Mucosa of stomach (tissue), 1 donor: Measurements from ENCODE around the gene MSRB1.

Experiments used
- H3K27me3 ChIP-seq: one replicate; pipeline ENCODE4 v1.7.0; 2013; ENCODE audit warnings: mild to moderate bottlenecking, low read length; ENCODE audit not compliant: control insufficient read depth, insufficient read depth
- H3K36me3 ChIP-seq: one replicate; pipeline ENCODE4 v1.7.0; 2013; ENCODE audit warnings: low read length; ENCODE audit not compliant: control insufficient read depth, insufficient read depth
- H3K4me1 ChIP-seq: one replicate; pipeline ENCODE4 v1.7.0; 2013; ENCODE audit warnings: mild to moderate bottlenecking, low read length; ENCODE audit not compliant: control insufficient read depth, insufficient read depth
- H3K4me3 ChIP-seq: one replicate; pipeline ENCODE4 v1.7.0; 2013; ENCODE audit warnings: low read length
- H3K9ac ChIP-seq: one replicate; pipeline ENCODE4 v1.7.0; 2013; ENCODE audit warnings: mild to moderate bottlenecking, low read length, moderate library complexity
- H3K9me3 ChIP-seq: one replicate; pipeline ENCODE4 v1.7.0; 2013; ENCODE audit warnings: mild to moderate bottlenecking, low read length, moderate library complexity; ENCODE audit not compliant: control insufficient read depth
- donor health status: Pancreatic carcinoma.

Gene MSRB1

DNA sequence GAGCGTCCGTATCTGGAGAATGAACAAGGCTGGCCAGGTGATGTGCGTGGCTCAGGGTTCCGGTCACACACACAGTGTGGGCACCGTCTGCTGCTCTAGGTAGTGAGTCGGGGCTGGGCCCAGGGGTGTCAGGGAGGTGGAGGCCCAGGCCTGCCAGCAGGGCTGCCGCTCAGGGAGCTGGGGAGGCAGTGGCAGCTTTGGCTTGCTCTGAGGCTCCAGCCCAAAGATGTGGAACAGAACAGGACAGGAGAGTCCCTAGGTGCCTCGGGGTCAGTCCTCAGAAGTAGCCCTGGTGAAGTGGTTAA is 33.2 kb upstream of the MSRB1 start:
- Histone ChIP-seq H3K27me3 (peaks cover 16% of the 10 kb centered on the region), H3K4me1 (peaks cover 38% of the 10 kb centered on the region), H3K9ac (no peak overlapping the region), H3K4me3 (no peak overlapping the region), H3K36me3 (peaks cover 14% of the 10 kb centered on the region), H3K9me3 (no peaks in the 10 kb centered on the region)

DNA sequence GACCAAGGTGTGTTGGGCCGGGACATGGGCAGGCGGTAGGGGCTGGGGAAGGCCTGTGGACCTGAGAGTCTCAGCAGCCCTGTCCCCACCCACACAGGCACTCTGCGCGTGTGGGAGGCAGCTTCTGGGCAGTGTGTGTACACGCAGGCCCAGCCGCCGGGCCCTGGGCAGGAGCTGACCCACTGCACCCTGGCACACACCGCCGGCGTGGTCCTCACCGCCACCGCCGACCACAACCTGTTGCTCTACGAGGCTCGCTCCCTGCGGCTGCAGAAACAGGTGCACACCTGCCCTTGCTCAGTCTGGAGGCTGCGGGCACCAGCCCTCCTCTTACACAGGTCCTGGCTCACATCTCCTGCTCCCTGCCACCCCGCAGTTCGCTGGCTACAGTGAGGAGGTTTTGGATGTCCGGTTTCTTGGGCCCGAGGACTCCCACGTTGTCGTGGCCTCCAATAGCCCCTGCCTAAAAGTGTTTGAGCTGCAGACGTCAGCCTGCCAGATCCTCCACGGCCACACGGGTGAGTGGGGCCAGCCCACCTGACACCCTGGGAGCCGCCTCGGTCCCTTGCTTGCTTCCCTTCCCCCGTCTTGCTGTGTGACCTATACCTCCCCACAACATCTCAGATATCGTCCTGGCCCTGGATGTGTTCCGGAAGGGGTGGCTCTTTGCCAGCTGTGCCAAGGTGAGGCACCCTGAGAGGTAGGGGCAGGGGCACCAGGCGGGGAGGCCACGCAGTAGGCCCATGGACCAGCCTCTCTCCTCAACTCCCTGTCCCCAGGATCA is 32.6 kb upstream of the MSRB1 start:
- Histone ChIP-seq H3K9me3 (no peaks in the 10 kb centered on the region), H3K4me3 (no peak overlapping the region), H3K4me1 (peaks cover 36% of the 10 kb centered on the region), H3K27me3 (peaks cover 10% of the 10 kb centered on the region), H3K36me3 (peaks cover 14% of the 10 kb centered on the region), H3K9ac (no peak overlapping the region)

DNA sequence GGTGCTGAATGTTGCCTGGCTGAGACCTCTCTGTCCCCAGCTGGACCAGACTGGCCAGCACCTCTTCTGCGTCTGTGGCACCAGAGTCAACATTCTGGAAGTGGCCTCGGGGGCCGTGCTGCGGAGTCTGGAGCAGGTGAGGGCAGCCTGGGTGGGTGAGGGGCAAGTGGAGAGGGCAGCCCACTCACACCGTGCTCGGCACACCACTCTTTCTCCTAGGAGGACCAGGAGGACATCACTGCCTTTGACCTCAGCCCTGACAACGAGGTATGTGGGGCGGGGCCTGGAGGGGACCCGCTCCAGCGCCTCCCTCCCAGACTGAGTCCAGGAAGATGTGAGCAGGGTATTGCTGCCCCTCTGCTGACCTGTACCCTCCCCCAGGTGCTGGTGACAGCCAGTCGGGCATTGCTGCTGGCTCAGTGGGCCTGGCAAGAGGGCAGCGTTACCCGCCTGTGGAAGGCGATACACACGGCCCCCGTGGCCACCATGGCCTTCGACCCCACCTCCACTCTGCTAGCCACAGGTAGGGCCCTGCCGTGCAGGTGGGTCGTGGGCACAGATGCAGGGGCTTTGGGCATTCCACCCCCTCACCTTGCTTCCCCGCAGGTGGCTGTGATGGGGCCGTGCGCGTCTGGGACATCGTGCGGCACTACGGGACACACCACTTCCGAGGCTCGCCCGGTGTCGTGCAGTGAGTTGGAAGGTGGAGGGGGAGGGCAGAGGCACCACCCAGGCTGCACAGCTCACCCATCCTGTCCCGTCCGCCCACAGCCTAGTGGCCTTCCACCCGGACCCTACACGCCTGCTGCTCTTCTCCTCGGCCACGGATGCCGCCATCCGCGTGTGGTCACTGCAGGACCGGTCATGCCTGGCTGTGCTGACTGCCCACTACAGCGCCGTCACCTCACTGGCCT is 31.4 kb upstream of the MSRB1 start:
- no peak overlapping the region for H3K9ac ChIP-seq
- no peaks in the 10 kb centered on the region for H3K9me3 ChIP-seq
- peaks cover 14% of the 10 kb centered on the region for H3K36me3 ChIP-seq
- peaks cover 24% of the 10 kb centered on the region for H3K4me1 ChIP-seq
- H3K27me3 ChIP-seq, result peaks cover 3% of the 10 kb centered on the region
- H3K4me3 ChIP-seq, result no peak overlapping the region

DNA sequence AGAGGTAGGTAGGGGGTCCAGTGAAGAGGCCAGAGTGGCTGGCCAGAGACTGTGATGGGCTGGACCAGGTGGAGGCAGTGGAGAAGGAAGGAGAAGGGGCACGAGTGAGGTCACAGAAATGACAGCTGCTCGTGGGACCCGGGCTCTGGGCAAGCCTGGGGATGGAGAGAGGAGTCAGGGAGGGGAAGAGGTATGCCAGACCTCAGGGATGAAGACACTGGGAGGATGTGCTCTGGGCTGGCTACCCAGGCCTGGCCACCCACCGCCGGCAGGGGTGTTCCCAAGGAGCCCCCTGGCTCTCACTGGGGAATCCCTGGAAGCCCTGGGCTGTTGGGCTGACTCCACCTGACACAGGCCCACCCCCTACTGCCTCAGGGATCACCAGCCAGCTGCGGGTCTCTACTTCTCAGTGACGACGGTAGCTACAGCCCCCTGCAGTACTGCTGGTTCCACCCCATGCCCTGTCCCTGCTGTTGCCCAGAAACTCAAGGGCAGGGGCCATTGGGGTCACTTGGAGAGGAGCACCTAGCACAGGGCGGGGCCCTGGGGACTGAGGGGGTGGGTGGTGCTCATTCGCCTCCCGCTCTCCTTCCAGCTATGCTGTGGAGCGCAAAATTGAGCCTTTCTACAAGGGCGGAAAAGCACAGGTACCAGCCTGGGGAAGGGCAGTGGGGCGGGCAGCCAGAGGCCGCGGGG is 30.6 kb upstream of the MSRB1 start:
- Histone ChIP-seq H3K27me3 (no peaks in the 10 kb centered on the region), H3K4me3 (no peak overlapping the region), H3K36me3 (peaks cover 14% of the 10 kb centered on the region), H3K4me1 (peaks cover 21% of the 10 kb centered on the region), H3K9me3 (no peaks in the 10 kb centered on the region), H3K9ac (no peak overlapping the region)

DNA sequence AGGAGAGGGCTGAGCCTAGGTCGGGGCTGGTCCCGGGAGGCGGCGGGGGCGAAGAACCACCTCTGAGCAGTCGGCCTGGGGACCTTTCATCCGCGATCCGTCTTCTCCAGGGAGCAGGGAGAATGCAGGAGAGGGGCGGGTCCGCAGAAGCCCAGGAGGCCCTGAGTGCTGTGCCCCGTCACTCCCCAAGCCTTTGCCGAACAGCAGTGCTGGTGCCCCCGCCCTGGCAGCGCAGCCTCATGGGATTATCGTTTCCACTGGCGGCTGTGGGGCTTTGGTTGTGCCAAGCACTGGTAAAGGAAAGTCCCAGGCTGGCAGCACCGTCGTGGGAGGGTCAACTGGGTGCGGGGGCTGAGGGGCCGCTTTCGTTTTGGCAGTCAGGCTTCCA is 29.5 kb upstream of the MSRB1 start:
- peak overlapping the region; percentile 23 for H3K4me3 ChIP-seq
- no peaks in the 10 kb centered on the region for H3K27me3 ChIP-seq
- H3K4me1 ChIP-seq, result peaks cover 13% of the 10 kb centered on the region
- no peaks in the 10 kb centered on the region for H3K9me3 ChIP-seq
- peaks cover 14% of the 10 kb centered on the region for H3K36me3 ChIP-seq
- H3K9ac ChIP-seq, result peak overlapping the region; percentile 79

DNA sequence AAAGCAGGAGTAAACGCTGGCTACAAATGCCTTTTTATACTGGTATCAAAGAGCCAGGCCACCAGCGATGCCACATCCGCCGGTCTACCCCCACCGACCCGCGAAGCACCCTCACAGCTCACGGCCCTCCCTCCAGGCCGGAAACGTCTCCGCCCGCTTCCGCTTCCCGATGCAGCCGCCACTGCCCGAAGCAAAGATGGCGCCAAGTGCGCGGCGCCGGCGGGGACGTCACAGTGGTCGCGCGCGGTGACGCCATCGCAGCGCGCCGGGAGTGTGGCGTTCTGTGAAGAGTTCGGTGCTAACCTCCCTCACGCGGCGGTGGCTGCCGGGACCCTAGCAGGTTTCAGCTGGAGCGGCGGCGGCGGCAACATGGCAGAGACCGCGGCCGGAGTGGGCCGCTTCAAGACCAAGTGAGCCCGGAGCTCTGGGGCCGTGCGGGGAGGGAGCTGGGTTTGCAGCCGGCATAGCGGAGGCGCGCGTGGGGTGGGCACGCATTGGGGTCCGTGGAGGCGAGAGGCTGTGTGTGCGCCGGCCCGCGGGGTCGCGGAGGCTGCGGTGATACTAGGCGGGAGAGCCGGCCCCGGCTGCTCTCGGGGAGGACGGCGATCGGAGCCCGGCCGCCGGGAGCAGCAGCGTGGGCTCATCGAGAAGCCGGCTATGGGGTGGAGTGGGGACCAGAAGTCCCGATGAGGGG is 28.9 kb upstream of the MSRB1 start, which contains the start of gene TBL3:
Gene TBL3 (plus strand): TSS at position 258 of the 694 bp plus-strand sequence. CDS start 112 bp downstream, at position 370.
- Histone ChIP-seq H3K4me3 (peak within 1 kb of the TSS; percentile 23), H3K9ac (peak within 1 kb of the TSS; percentile 79), H3K4me1 (peaks cover 13% of the 10 kb centered on the region), H3K36me3 (peaks cover 11% of the 10 kb centered on the region), H3K27me3 (no peaks in the 10 kb centered on the region), H3K9me3 (no peaks in the 10 kb centered on the region)

DNA sequence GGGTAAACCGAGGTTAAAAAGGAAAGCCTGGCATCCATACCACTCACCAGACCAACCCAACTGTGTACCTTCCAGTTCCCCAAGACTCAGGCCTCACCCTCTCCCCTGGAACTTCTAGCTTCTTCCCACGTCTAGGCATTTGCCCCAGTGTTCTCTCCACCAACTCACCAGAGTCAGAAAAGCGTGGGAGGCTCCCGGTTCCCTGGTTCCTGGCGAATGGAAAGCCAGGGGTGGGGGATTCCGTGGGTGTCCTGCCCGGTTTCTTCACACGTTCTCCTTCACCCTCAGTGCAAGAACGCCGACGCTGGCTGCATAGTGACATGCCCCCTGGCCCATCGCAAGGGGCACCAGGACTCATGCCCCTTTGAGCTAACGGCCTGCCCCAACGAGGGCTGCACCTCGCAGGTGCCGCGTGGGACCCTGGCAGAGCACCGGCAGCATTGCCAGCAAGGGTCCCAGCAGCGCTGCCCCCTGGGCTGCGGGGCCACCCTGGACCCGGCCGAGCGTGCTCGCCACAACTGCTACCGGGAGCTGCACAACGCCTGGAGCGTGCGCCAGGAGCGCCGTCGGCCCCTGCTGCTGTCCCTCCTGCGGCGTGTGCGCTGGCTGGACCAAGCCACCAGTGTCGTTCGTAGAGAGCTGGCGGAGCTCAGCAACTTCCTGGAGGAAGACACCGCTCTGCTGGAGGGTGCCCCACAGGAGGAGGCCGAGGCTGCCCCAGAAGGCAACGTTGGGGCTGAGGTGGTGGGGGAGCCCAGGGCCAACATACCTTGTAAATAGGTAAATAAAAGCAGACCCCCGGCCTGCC is 25.4 kb upstream of the MSRB1 start:
- Histone ChIP-seq H3K9me3 (no peaks in the 10 kb centered on the region), H3K9ac (no peak overlapping the region), H3K27me3 (no peaks in the 10 kb centered on the region), H3K36me3 (no peaks in the 10 kb centered on the region), H3K4me1 (peaks cover 18% of the 10 kb centered on the region), H3K4me3 (no peak overlapping the region)

DNA sequence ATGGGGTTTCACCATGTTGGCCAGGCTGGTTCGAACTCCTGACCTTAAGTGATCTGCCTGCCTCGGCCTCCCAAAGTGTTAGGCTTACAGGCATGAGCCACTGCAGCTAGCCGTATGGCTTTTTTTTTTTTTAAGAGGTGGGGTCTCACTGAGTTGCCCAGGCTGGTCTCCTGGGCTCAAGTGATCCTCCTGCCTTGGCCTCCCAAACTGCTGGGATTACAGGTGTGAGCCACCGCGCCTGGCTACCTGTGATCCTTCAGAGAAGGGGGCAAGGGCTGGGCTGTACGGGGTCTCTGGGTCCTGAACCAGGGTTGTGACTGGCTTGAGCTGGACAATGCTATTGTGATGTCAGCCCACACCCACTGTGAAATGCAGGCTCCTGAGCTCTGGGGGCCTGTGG is 23.5 kb upstream of the MSRB1 start, which contains the start of gene RNF151:
Gene RNF151 (plus strand): TSS at position 397 of the 400 bp plus-strand sequence. CDS start 26 bp downstream, outside the sequence.
- Histone ChIP-seq H3K9ac (peak within 1 kb of the TSS; percentile 92), H3K27me3 (no peaks in the 10 kb centered on the region), H3K36me3 (peaks cover 13% of the 10 kb centered on the region), H3K4me1 (peaks cover 8% of the 10 kb centered on the region), H3K9me3 (no peaks in the 10 kb centered on the region), H3K4me3 (peak within 1 kb of the TSS; percentile 53)

DNA sequence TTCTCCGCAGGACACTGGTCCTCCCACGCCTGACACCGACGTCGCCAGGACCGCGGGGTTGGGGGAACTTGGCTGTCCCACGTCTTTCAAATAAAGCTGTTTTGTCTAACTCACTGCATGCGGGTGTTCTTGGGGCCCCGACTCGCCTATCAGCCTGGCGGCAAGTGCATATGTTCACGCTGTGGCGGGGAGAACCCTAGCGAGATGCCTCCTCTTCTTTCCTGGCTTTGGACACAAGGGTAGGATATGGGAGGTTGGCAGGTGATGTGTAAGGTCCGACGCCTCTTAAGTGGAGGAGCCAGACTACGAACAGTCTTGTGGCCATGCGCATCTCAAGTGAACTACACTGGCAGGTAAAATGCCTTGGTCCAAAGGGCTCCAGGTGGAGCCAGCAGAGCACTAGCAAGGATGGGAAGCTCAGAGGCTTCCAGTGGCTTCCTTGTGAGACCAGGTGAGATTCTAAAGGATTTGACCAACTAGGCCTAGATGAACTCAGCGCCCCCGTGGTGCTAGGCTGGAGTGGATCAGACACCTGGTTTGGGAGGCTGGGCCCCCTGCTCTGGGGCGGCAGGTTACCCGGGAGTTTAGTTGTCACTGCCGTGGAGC is 22.5 kb upstream of the MSRB1 start:
- Histone ChIP-seq H3K36me3 (peaks cover 13% of the 10 kb centered on the region), H3K9ac (peak overlapping the region; percentile 92), H3K4me3 (peak overlapping the region; percentile 53), H3K27me3 (no peaks in the 10 kb centered on the region), H3K4me1 (peaks cover 8% of the 10 kb centered on the region), H3K9me3 (no peaks in the 10 kb centered on the region)

DNA sequence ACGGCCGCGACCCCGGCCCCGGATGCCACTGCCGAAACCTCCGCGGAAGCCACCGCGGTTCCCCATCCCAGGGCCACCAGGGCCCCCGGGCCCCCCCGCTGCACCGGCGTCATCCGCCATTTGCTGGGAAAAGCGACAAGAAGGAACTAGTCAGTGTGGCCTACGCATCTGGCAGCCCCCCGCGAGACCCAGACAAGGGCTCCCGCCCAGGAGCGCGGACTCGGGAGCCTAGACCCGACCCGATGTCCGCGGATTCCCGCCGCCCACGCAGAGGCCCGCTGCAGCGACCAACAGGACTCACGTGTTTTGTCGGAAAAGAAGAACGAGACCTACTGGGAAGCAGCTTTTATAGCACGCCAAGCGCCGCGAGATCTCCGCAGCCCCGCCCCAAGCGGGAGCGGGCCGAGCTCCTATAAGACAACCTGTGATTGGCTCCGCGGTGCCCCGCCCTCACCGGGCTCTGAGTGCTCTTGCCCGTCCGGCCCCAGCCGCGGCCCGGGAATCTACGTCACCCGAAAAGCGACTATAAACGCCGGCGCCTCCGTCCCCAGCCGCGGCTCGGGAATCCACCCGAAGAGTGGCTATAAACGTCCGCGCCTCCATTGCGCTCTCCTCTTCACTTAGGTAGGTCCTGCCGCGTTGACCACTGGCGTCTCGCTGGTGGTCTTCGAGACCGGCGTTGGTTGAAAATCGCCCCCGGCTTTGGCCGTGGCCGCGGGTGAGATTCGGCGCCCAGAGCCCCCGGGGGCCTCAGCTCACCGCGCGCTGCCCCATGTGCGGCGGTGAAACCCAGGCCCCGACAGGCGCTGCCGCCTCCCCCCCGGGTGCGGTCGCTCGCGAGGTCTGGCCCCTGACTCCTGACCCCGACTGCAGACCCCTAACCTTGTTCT is 21.8 kb upstream of the MSRB1 start, which contains the start of gene RPS2:
Gene RPS2 (minus strand): TSS at position 321 of the 890 bp plus-strand sequence. CDS start 201 bp downstream, at position 120.
- peaks cover 13% of the 10 kb centered on the region for H3K36me3 ChIP-seq
- no peaks in the 10 kb centered on the region for H3K27me3 ChIP-seq
- peak within 1 kb of the TSS; percentile 53 for H3K4me3 ChIP-seq
- peak within 1 kb of the TSS; percentile 92 for H3K9ac ChIP-seq
- H3K4me1 ChIP-seq, result peaks cover 14% of the 10 kb centered on the region
- no peaks in the 10 kb centered on the region for H3K9me3 ChIP-seq
